Central memory CD8-positive, alpha-beta T cell (primary cell): ENCODE measurements around the gene ZBTB17.
"Not testable (repeated sequence)": the region's sequence is repeated elsewhere in the genome, so short reads cannot be mapped to it uniquely, and the experiment has no call there.

Experiments used
- ATAC-seq: fragments of 150-1000 bp; cut with Tn5 transposase; replicated peaks from 2 replicates; pipeline ENCODE4 v1.10.0; 2022; ENCODE audit warnings: mild to moderate bottlenecking, moderate FRiP score, moderate number of reproducible peaks; ENCODE audit not compliant: poor library complexity, severe bottlenecking; ENCODE audit errors: extremely low read depth
- DNase-seq, 2 donors: peaks; one replicate each; pipeline ENCODE4 v3.0.0; 2021; ENCODE audit warnings: low spot score in 2 of 2
- H3K27ac Mint-ChIP-seq: one replicate; pipeline ENCODE4 v1.8.0; 2022; ENCODE audit warnings: low read depth, mild to moderate bottlenecking, moderate library complexity, mixed read lengths
- H3K27me3 Mint-ChIP-seq: one replicate; pipeline ENCODE4 v1.8.0; 2022; ENCODE audit warnings: mixed read lengths
- H3K36me3 Mint-ChIP-seq: one replicate; pipeline ENCODE4 v1.8.0; 2022; ENCODE audit warnings: mild to moderate bottlenecking, moderate library complexity, mixed read lengths; ENCODE audit not compliant: insufficient read depth
- H3K4me1 Mint-ChIP-seq: one replicate; pipeline ENCODE4 v1.8.0; 2022; ENCODE audit warnings: mixed read lengths
- H3K4me3 Mint-ChIP-seq: one replicate; pipeline ENCODE4 v1.8.0; 2022; ENCODE audit warnings: mild to moderate bottlenecking, moderate library complexity, mixed read lengths
- H3K9me3 Mint-ChIP-seq: one replicate; pipeline ENCODE4 v1.8.0; 2022; ENCODE audit warnings: mixed read lengths

Gene ZBTB17

DNA sequence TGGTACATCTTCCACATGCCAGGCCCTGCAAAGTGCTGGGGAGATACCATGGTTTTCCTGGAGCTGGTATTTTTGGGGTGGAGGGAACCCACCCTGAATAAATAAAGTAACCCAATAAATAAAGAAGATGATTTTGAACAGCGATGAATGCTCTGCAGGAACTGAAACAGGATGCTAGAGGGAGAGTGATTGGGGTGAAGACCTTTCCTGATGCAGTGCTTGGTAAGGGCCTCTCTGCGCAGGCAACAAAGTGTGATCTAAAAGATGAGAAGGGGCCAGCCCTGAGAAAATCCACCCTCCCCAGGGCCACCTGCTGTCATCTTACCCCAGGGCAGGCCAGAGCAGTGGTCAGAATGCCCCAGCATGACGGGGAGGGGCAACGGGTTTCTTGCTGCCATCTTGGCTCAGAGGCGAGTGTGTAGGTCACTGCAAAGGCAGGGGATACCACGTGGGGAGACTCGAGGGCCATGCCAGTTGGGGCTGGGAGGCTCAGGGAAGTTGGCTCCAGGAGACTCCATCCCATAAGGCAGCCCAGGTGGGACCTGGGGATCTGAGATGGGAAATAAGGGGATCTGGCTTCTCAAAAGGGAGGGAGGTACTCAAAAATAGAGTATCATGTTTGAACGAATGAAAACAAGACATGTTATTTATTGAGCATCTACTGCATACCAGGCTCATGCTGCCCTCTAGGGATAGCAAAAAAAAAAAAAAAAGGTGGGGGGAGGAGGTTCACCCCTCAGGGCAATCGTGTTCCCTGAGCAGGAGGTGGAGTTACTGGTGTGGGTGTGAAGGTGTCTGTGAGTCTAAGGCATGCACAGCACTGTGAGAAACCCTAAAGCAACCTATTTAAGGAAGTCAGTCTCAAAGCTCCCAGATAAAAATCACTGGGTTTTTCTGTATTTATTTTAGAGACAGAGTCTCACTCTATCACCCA is 30.9 kb upstream of the ZBTB17 start:
- Mint-ChIP-seq H3K4me1 (no peaks in the 10 kb centered on the region), H3K27ac (no peak overlapping the region), H3K9me3 (no peaks in the 10 kb centered on the region), H3K36me3 (peaks cover 1% of the 10 kb centered on the region), H3K27me3 (no peaks in the 10 kb centered on the region), H3K4me3 (no peak overlapping the region)
- ATAC-seq = no peak
- DNase-seq = no peak

DNA sequence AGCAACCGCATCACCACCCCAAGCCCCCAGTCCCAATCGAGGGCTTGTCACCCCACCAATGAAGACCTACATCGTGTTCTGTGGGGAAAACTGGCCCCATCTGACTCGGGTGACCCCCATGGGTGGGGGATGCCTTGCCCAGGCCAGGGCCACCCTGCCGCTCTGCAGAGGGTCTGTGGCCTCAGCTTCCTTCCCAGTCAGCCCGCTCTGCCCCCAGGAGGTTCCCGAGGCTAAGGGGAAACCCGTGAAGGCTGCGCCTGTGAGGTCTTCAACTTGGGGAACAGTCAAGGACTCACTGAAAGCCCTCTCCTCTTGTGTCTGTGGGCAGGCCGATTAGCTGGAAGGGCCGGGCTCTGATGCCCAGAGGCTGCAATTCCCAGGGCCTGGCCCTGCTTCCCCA is 30.1 kb upstream of the ZBTB17 start:
- Mint-ChIP-seq H3K27ac (no peak overlapping the region), H3K36me3 (peaks cover 1% of the 10 kb centered on the region), H3K4me3 (no peak overlapping the region), H3K27me3 (no peaks in the 10 kb centered on the region), H3K4me1 (no peaks in the 10 kb centered on the region), H3K9me3 (no peaks in the 10 kb centered on the region)
- no peak for ATAC-seq
- no peak for DNase-seq

DNA sequence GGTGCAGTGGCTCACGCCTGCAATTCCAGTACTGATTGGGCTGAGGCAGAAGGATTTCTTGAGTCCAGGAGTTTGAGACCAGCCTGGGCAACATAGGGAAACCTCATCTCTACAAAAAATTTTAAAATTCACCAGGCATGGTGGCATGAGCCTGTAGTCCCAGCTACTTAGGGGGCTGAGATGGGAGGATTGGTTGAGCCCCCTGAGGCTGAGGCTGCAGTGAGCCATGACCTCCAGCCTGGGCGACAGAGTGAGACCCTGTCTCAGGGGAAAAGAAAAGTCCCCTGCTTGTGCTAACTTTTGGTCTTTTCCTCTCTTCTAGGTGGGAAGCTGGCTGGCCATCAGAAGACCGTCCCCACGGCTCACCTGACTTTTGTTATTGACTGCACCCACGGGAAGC is 29.7 kb upstream of the ZBTB17 start:
- Mint-ChIP-seq H3K4me3 (no peak overlapping the region), H3K27me3 (no peaks in the 10 kb centered on the region), H3K27ac (no peak overlapping the region), H3K4me1 (no peaks in the 10 kb centered on the region), H3K9me3 (no peaks in the 10 kb centered on the region), H3K36me3 (peaks cover 1% of the 10 kb centered on the region)
- ATAC-seq = no peak
- DNase-seq = no peak

DNA sequence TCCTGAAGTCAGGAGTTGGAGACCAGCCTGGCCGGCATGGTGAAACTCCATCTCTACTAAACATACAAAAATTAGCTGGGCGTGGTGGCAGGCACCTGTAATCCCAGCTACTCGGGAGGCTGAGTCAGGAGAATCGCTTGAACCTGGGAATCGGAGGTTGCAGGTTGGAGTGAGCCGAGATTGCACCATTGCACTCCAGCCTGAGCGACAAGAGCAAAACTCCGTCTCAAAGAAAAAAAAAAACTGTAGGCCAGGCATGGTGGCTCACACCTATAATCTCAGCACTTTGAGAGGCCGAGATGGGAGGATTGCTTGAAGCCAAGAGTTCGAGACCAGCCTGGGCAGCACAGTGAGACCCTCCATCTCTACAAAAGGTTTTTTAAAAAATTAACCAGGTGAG is 25.4 kb upstream of the ZBTB17 start:
- H3K27me3 Mint-ChIP-seq, H3K4me1 Mint-ChIP-seq, DNase-seq, H3K27ac Mint-ChIP-seq, H3K4me3 Mint-ChIP-seq, H3K9me3 Mint-ChIP-seq, H3K36me3 Mint-ChIP-seq, ATAC-seq: not testable (repeated sequence)

DNA sequence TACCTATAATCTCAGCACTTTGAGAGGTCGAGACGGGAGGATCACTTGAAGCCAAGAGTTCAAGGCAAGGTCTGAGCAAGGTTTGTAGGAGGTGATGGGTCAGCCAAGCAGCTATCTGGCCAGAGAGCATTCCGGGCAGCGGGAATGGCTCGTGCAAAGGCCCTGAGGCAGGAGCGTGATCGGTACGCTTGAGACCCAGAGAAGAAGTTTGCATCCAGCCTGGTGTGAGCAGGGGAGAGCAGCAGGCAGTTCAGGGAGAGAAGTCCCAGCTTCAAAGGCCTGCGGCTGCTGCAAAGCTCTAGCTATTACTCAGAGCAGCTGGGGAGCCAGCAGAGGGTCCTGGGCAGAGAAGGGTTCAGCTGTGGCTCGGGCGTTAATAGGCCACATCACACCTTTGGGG is 23.0 kb upstream of the ZBTB17 start:
- ATAC-seq = no peak
- no peaks in the 10 kb centered on the region for H3K36me3 Mint-ChIP-seq
- no peaks in the 10 kb centered on the region for H3K4me1 Mint-ChIP-seq
- DNase-seq = no peak
- H3K27ac Mint-ChIP-seq = peak overlapping the region; percentile 64
- H3K4me3 Mint-ChIP-seq = no peak overlapping the region
- no peaks in the 10 kb centered on the region for H3K9me3 Mint-ChIP-seq
- peaks cover 9% of the 10 kb centered on the region for H3K27me3 Mint-ChIP-seq

DNA sequence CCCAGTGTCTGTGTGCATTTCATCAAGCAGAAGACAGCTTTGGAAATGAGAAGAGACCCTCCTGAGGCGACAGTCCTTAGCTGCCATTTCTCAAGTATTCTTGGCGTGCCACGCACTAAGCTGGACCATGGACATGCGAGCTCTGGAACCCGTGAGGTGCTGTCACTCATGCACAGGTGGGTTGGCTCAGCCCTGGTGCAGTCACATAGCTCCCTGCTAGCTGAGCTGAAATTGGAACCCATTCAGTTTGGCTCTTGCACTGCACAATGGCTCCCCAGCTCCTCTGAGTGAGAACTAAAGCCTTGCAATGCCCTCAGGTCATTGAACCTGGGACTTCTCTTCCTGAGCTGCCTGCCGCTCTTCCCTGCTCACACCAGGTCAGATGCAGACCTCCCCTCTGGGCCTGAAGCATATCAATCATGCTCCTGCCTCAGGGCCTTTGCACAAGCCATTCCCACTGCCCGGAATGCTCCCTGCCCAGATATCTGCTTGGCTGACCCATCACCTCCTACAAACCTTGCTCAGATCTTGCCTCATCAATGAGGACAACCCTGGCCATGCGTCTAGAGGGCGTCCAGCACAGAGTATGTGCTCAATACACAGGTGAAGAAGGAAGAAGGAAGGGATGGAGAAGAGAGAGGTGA is 21.9 kb upstream of the ZBTB17 start:
- H3K4me3 Mint-ChIP-seq = no peak overlapping the region

DNA sequence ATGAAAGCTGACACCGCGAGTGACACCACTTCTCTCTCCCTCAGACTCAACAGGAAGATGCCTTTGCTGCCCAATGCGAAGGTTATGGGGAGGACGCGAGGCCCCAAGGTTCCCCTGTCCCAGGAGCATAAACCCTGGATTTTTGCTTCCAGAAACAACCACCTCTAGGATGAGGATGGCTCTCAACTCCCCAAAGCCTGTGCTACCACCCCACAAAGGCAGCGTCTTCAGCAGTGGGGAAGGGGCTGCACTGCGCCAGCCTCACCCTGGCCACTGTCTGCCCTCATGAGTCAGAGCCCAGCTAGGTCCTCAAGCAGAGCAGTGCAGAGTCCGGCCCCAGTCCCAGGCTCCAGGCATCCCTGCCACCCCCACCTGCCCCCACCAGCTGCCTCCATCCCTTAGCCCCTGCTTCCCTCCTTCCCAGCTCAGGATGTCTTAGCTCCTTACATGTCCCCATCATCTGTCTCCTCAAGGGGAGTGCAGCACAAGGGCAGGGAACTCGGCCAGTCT is 21.2 kb upstream of the ZBTB17 start:
- Mint-ChIP-seq H3K9me3 (no peaks in the 10 kb centered on the region), H3K4me1 (no peaks in the 10 kb centered on the region), H3K4me3 (no peak overlapping the region), H3K27ac (no peak overlapping the region), H3K36me3 (peaks cover 1% of the 10 kb centered on the region), H3K27me3 (peaks cover 9% of the 10 kb centered on the region)
- DNase-seq (no peak), ATAC-seq (no peak)

More for the DNA sequence above, 21.9 kb upstream of the ZBTB17 start:
- Mint-ChIP-seq H3K9me3 (no peaks in the 10 kb centered on the region), H3K27ac (no peak overlapping the region), H3K36me3 (peaks cover 1% of the 10 kb centered on the region), H3K4me1 (no peaks in the 10 kb centered on the region), H3K27me3 (peaks cover 9% of the 10 kb centered on the region)
- ATAC-seq = no peak
- DNase-seq = no peak

DNA sequence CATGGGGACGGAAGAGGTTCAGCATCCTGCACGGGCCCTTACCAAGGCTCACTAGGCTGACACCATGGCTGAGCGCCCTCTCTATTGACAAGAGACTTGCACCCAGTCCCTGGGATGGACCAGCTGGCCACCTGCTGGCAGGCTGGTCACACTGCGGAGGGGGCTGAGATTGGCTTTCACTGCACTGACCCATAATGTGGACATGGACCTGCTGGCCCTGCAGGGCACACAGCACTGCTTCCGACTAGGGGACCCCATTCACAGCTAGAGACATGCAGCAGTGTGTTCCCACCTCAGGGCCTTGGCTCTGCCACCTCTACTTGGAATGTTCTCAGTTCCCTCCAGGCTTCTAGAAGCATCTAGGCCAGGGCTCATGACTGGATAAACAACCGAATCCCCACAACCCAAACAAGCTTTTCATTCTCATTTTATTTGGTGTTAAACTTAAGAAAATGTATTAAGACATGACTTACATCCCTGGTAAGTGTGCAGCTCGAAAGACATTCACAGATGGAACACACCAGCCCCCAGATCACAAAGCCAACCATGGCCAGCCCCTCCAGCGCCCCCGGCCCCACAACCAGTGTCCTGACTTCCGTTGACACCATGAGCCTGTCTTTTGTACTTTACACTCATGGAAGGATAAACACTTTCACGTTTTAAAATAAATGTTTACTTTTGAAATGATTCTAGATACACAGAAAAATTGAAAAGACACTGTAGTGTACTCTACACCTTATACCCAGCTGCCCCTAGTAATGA is 18.9 kb upstream of the ZBTB17 start:
- DNase-seq (peak in 1 of 2 donors; percentile 33), ATAC-seq (no peak)
- Mint-ChIP-seq H3K27me3 (peaks cover 21% of the 10 kb centered on the region), H3K36me3 (peaks cover 1% of the 10 kb centered on the region), H3K4me1 (no peaks in the 10 kb centered on the region), H3K9me3 (no peaks in the 10 kb centered on the region), H3K27ac (no peak overlapping the region), H3K4me3 (no peak overlapping the region)

DNA sequence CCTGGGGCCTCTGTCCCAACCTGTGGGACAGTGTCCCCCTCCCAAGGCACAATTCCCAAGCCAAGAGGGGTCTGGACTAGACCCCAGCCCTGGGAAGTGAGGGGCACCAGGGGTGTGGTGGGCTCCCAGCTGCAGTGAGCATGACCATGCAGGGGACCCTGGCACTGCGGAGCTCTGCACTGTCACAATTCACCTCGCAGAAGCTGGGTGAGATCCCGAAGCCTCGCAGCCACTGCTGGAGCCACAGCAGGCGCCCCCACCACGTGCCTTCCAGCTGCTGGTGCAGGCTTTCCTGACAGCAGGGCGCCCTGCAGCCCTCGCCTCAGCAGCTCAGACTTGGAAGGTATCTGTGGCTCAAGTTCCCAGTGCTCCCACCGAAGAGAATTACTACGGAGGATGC is 18.2 kb upstream of the ZBTB17 start:
- ATAC-seq (no peak), DNase-seq (no peak)
- Mint-ChIP-seq H3K9me3 (no peaks in the 10 kb centered on the region), H3K27me3 (peaks cover 18% of the 10 kb centered on the region), H3K4me3 (no peak overlapping the region), H3K4me1 (no peaks in the 10 kb centered on the region), H3K27ac (no peak overlapping the region), H3K36me3 (peaks cover 1% of the 10 kb centered on the region)

DNA sequence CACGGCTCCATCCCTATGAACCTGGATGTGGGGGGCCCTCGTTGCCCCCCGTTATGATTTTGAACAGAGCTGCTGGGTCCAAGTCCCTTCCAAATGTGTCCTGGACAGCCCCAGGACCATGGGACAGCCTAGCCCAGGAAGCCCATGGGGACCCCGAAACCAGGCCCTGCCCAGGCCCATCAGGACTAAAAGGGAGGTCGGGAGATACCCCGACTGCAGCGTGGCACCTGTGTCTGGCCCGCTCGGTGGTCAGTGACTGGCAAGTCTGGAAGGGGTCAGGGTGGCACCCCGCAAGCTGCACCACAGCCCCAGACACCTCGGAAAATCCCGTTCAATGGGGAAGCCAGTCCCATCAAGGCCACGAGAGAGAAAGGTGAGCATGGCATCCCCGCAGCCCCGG is 17.8 kb upstream of the ZBTB17 start:
- no peak overlapping the region for H3K4me3 Mint-ChIP-seq
- H3K9me3 Mint-ChIP-seq = no peaks in the 10 kb centered on the region
- H3K4me1 Mint-ChIP-seq = no peaks in the 10 kb centered on the region
- ATAC-seq = no peak
- no peak overlapping the region for H3K27ac Mint-ChIP-seq
- peaks cover 1% of the 10 kb centered on the region for H3K36me3 Mint-ChIP-seq
- DNase-seq = no peak
- peaks cover 14% of the 10 kb centered on the region for H3K27me3 Mint-ChIP-seq

DNA sequence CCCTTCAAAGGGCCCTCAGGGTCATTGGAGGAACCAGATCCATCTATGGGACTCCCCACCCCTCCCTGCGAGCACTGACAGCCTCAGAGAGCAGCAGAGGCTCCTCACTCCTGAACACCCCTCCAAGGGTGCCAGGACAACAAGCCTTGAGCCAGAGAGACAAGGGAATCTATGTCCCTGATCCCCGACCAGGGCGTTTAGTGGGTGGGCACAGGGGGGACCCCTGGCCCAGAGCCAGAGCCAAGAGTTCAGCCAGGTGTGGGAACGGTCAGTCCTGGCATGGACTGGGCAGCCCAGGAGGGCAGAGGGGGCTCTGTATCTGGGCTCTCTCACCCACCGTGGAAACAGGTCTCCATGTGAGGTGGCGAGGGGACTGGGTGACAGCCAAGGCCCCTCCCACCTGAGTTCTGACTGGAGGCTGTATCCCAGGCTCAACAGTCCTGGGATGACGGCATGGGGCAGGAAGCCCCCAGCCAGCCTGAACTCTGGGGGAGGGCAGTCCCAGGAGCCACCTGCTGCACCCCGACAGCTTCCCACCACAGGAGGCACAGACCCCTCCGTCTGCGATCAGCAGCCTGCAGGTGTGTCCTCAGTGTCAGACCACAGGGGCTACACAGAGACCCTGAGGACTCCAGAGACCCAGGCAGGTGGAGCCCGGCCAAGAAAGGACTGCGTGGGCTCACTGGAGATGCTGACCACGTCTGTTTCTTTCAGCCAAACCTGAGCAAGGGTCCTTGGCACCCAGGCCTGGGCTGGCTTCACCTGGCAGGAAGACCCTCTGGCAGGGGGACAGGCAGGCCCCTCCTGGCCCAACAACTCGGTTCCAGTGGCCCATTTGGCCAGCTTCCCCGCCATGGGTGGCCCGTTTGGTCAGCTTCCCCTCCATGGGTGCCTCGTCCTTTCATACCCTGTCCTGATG is 16.9 kb upstream of the ZBTB17 start:
- Mint-ChIP-seq H3K4me1 (no peaks in the 10 kb centered on the region), H3K27ac (no peak overlapping the region), H3K4me3 (no peak overlapping the region)

DNA sequence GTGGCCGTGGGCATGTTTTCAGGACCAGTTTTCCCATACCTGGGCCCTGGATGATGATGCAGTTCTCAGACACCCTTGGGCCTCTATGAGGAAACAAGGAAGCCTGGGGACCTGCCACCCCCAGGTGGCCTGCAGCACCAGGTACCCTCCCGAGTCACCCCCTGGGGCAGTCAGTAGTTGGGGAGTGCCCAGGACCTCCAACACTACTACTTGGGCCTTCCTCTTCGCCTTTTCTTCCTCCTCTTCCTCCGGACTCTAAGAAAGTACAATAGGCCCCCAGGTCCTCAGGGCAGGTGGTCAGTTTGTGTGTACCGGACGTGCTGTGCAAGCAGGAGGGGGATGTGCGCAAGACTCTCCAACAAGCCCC is 16.3 kb upstream of the ZBTB17 start:
- DNase-seq (no peak), ATAC-seq (no peak)
- H3K4me3 Mint-ChIP-seq = no peak overlapping the region
- no peak overlapping the region for H3K27ac Mint-ChIP-seq
- H3K4me1 Mint-ChIP-seq = no peaks in the 10 kb centered on the region
- no peaks in the 10 kb centered on the region for H3K9me3 Mint-ChIP-seq
- H3K27me3 Mint-ChIP-seq = peaks cover 12% of the 10 kb centered on the region
- peaks cover 1% of the 10 kb centered on the region for H3K36me3 Mint-ChIP-seq

More for the DNA sequence above, 16.9 kb upstream of the ZBTB17 start:
- ATAC-seq (no peak), DNase-seq (no peak)
- Mint-ChIP-seq H3K36me3 (peaks cover 1% of the 10 kb centered on the region), H3K9me3 (no peaks in the 10 kb centered on the region), H3K27me3 (peaks cover 12% of the 10 kb centered on the region)
